ENCODE results near the gene NQO1.

GRCh38 chr16:69672998-69673713 is 53.2 kb downstream of the NQO1 start:
- TF ChIP-seq CTCF (IDR thresholded peaks at IDR 0.05; ENCODE audit: low read length) (no peak), EZH2 (IDR thresholded peaks at IDR 0.05; ENCODE audit: borderline replicate concordance, low read length) (no peak)
